ENCODE measurements around the gene CACNB2. TPM values are rescaled to one million over a fixed set of nuclear protein-coding genes. Genes with fewer than 3 reads are reported as not detected.

The CACNB2 gene
- total RNA-seq, 6 experiments from 2014 or later, result not detected

DNA sequence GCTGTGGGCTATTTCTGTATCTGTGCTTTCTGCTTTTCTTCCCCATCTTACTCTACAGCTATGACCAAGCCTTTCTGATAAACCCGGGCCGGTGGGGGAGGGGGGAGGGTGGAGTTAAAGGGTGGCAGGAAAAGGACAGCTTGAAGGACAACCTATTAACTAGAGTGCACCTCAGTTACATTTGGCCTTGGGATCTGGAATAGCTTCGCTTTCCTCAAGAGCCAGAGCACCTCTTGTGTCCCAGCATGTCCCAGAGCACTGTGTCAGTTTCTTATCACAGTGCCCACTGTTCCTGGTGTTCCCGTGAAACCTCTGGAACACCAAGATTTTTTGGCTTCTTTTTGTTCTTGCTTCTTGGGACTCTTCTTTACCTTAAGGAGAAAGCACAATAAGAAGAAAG lies 350.5 kb downstream of the CACNB2 start:
- TF ChIP-seq, protein P1, sequence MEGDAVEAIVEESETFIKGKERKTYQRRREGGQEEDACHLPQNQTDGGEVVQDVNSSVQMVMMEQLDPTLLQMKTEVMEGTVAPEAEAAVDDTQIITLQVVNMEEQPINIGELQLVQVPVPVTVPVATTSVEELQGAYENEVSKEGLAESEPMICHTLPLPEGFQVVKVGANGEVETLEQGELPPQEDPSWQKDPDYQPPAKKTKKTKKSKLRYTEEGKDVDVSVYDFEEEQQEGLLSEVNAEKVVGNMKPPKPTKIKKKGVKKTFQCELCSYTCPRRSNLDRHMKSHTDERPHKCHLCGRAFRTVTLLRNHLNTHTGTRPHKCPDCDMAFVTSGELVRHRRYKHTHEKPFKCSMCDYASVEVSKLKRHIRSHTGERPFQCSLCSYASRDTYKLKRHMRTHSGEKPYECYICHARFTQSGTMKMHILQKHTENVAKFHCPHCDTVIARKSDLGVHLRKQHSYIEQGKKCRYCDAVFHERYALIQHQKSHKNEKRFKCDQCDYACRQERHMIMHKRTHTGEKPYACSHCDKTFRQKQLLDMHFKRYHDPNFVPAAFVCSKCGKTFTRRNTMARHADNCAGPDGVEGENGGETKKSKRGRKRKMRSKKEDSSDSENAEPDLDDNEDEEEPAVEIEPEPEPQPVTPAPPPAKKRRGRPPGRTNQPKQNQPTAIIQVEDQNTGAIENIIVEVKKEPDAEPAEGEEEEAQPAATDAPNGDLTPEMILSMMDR (IDR thresholded peaks at IDR 0.05), result no peak
- Mint-ChIP-seq H3K27ac (no peak overlapping the region), H3K36me3 (ENCODE audit: low read depth) (no peaks in the 10 kb centered on the region), H3K27me3 (ENCODE audit: insufficient read depth) (no peaks in the 10 kb centered on the region; the same call in 1 of the 2 replicates), H3K4me1 (ENCODE audit: low read depth) (no peaks in the 10 kb centered on the region), H3K9me3 (peaks cover 11% of the 10 kb centered on the region; the same call in 1 of the 2 replicates), H3K4me3 (no peak overlapping the region)
- no peak for DNase-seq

DNA sequence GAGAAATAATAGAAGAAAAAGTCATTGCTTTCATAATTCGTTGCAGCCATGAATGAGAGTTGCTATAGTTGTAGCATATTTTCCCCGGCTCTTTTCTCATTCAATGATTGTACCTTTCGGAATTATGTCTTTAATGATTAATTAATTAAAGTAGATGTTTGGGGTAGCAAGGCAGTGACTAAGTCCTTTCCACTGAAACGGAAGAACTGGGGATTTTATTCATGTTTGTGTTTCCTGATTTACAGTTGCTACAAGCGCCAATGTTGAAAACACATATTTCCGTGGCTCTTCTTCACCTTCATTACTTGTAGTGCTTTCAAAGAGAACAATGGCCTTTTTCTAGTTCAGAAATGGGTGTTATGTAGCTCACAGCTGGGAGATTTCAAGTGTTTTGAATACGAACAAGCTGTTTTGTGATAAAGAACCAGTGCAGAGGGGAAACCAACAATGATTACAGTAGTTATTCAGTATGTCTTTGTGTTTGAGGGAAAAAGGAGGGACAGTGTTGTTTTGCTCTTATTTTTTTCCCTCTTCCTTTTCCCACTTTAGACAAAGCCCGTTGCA lies 357.7 kb downstream of the CACNB2 start:
- Mint-ChIP-seq H3K4me3 (no peak overlapping the region), H3K9me3 (no peaks in the 10 kb centered on the region; the same call in 1 of the 2 replicates), H3K36me3 (ENCODE audit: low read depth) (no peaks in the 10 kb centered on the region), H3K27ac (no peak overlapping the region), H3K4me1 (ENCODE audit: low read depth) (peaks cover 30% of the 10 kb centered on the region; the same call in 1 of the 2 replicates), H3K27me3 (ENCODE audit: insufficient read depth) (peaks cover 2% of the 10 kb centered on the region)
- DNase-seq, result no peak
- TF ChIP-seq, protein P1 (IDR thresholded peaks at IDR 0.05), result no peak

DNA sequence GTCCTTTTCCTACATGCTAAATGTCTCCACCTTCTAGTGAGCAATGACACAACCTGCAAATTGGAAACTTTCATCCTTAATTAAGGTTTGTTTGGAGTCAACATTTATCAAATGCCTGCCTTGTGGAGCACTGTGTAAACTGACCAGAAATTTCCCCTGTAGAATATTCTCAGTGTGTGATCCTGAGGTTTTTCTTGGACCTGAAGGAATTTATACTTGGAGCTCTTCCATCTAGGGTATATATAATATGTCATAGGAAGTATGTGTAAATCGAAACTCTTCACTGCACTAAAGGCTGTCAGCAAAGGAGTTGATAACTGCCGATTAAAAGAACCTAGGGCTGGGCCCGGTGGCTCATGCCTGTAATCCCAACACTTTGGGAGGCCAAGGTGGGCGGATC lies 358.8 kb downstream of the CACNB2 start:
- Mint-ChIP-seq H3K27ac (no peak overlapping the region), H3K4me1 (ENCODE audit: low read depth) (peaks cover 30% of the 10 kb centered on the region; the same call in 1 of the 2 replicates), H3K9me3 (no peaks in the 10 kb centered on the region; the same call in 1 of the 2 replicates), H3K27me3 (ENCODE audit: insufficient read depth) (peaks cover 2% of the 10 kb centered on the region; the same call in 1 of the 2 replicates), H3K36me3 (ENCODE audit: low read depth) (no peaks in the 10 kb centered on the region), H3K4me3 (peak overlapping the region; percentile 64; the same call in 1 of the 2 replicates)
- TF ChIP-seq, protein P1 (IDR thresholded peaks at IDR 0.05), result no peak
- DNase-seq, result no peak

DNA sequence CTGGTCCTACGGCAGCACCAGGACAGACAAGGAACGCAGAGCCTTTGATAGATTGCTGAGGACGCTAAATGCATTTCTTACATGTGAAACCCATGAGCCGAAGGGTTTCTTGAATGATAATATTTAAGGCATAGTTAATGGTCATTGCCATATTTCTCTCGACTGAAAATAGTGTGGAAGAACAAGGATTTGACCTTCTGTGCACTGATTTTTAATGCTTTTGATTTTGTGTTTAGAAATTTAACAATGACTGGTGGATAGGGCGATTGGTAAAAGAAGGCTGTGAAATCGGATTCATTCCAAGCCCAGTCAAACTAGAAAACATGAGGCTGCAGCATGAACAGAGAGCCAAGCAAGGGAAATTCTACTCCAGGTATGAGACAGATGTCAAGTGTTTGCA lies 360.4 kb downstream of the CACNB2 start:
- Mint-ChIP-seq H3K27ac (no peak overlapping the region), H3K4me3 (no peak overlapping the region; the same call in 1 of the 2 replicates), H3K36me3 (ENCODE audit: low read depth) (no peaks in the 10 kb centered on the region), H3K4me1 (ENCODE audit: low read depth) (peaks cover 33% of the 10 kb centered on the region; the same call in 1 of the 2 replicates), H3K27me3 (ENCODE audit: insufficient read depth) (peaks cover 2% of the 10 kb centered on the region; the same call in 1 of the 2 replicates), H3K9me3 (no peaks in the 10 kb centered on the region)
- DNase-seq, result no peak
- TF ChIP-seq, protein P1 (IDR thresholded peaks at IDR 0.05), result no peak

DNA sequence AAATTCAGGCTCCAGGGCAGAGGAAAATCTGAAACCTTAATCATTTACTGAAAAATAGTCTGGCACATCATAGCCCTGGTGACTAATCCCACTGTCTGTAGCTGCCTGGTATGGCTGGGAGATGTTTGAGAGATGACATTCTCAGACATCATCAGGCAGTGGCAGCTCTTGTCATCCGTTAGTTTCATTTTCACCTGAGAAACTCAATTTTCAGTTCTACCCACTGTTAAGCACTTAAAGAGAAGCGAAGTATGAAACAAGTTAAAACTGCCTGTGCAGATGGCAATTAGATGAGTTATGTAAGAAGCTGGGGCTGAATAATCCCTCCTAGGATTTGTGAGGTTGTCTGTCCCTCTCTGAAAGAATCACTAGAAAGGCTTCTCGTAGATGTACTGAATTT lies 361.0 kb downstream of the CACNB2 start:
- peaks cover 39% of the 10 kb centered on the region; the same call in 1 of the 2 replicates for H3K4me1 Mint-ChIP-seq (ENCODE audit: low read depth)
- no peaks in the 10 kb centered on the region for H3K36me3 Mint-ChIP-seq (ENCODE audit: low read depth)
- no peaks in the 10 kb centered on the region for H3K9me3 Mint-ChIP-seq
- DNase-seq, result peak; percentile 10
- peak overlapping the region; percentile 81 for H3K4me3 Mint-ChIP-seq
- TF ChIP-seq, protein P1 (IDR thresholded peaks at IDR 0.05), result no peak
- H3K27me3 Mint-ChIP-seq (ENCODE audit: insufficient read depth), result peaks cover 2% of the 10 kb centered on the region; the same call in 1 of the 2 replicates
- H3K27ac Mint-ChIP-seq, result peak overlapping the region; percentile 19; the same call in 1 of the 2 replicates

Measured in HFFc6 (cell line).